Measurements from ENCODE around the gene ZNF165. TPM values are rescaled to one million over a fixed set of nuclear protein-coding genes. Genes with fewer than 3 reads are reported as not detected.
"Not testable (repeated sequence)": the region's sequence is repeated elsewhere in the genome, so short reads cannot be mapped to it uniquely, and the experiment has no call there.

ZNF165 gene
- 1.2 TPM for total RNA-seq

- DNase-seq (ENCODE audit: low spot score in 2 of 2); FAIRE-seq: not testable (repeated sequence)
Observed at GRCh38 chr6:28080381-28080630, at the start of gene ZNF165. Gene ZNF165 (plus strand): TSS chr6:28080568. CDS start chr6:28085481, 4,913 bp downstream.

- FAIRE-seq = no peak
- DNase-seq (ENCODE audit: low spot score in 2 of 2) = no peak
Observed at GRCh38 chr6:28053584-28053983, 26.8 kb upstream of the ZNF165 start.

- DNase-seq (ENCODE audit: low spot score in 2 of 2) (no peak), FAIRE-seq (no peak)
Observed at GRCh38 chr6:28060405-28060804, 20.0 kb upstream of the ZNF165 start.

GRCh38 chr6:28064272-28064671 lies 16.1 kb upstream of the ZNF165 start:
- DNase-seq (ENCODE audit: low spot score in 2 of 2) = no peak
- FAIRE-seq = no peak

- FAIRE-seq (no peak), DNase-seq (ENCODE audit: low spot score in 2 of 2) (no peak)
Observed at GRCh38 chr6:28068067-28068466, 12.3 kb upstream of the ZNF165 start.

- DNase-seq (ENCODE audit: low spot score in 2 of 2); FAIRE-seq: not testable (repeated sequence)
Observed at GRCh38 chr6:28070968-28071367, 9.4 kb upstream of the ZNF165 start.

- FAIRE-seq (no peak), DNase-seq (ENCODE audit: low spot score in 2 of 2) (no peak)
Observed at GRCh38 chr6:28078050-28078449, 2.3 kb upstream of the ZNF165 start.

- no peak for FAIRE-seq
- no peak for DNase-seq (ENCODE audit: low spot score in 2 of 2)
Observed at GRCh38 chr6:28078836-28079235, 1.5 kb upstream of the ZNF165 start.

- FAIRE-seq (no peak), DNase-seq (ENCODE audit: low spot score in 2 of 2) (peak; percentile 78 to 83)
Observed at GRCh38 chr6:28080631-28081485, 490 bp downstream of the ZNF165 start.

- peak in 1 of 2 donors; percentile 19 for DNase-seq (ENCODE audit: low spot score in 2 of 2)
- no peak for FAIRE-seq
Observed at GRCh38 chr6:28081486-28081751, 1.1 kb downstream of the ZNF165 start.

GRCh38 chr6:28082939-28083338 lies 2.6 kb downstream of the ZNF165 start:
- FAIRE-seq (no peak), DNase-seq (ENCODE audit: low spot score in 2 of 2) (no peak)

- FAIRE-seq = no peak
- DNase-seq (ENCODE audit: low spot score in 2 of 2) = no peak
Observed at GRCh38 chr6:28089054-28089453, 8.7 kb downstream of the ZNF165 start.

- no peak for FAIRE-seq
Observed at GRCh38 chr6:28090917-28091586, 10.7 kb downstream of the ZNF165 start.

GRCh38 chr6:28102222-28102621 lies 21.9 kb downstream of the ZNF165 start:
- DNase-seq (ENCODE audit: low spot score in 2 of 2); FAIRE-seq: not testable (repeated sequence)

More at GRCh38 chr6:28090917-28091586, 10.7 kb downstream of the ZNF165 start:
- peak in 1 of 2 donors; percentile 32 for DNase-seq (ENCODE audit: low spot score in 2 of 2)

- not testable (repeated sequence) for FAIRE-seq; DNase-seq (ENCODE audit: low spot score in 2 of 2)
Observed at GRCh38 chr6:28102699-28103098, 22.3 kb downstream of the ZNF165 start.

- DNase-seq (ENCODE audit: low spot score in 2 of 2) (peak; percentile 77 to 86), FAIRE-seq (no peak)
Observed at GRCh38 chr6:28104392-28105244, 24.2 kb downstream of the ZNF165 start.

GRCh38 chr6:28105245-28105639 lies 24.9 kb downstream of the ZNF165 start:
- DNase-seq (ENCODE audit: low spot score in 2 of 2) (peak in 1 of 2 donors; percentile 14), FAIRE-seq (no peak)

- DNase-seq (ENCODE audit: low spot score in 2 of 2) (peak in 1 of 2 donors; percentile 29), FAIRE-seq (no peak)
Observed at GRCh38 chr6:28107506-28107905, 27.1 kb downstream of the ZNF165 start.

- FAIRE-seq (no peak), DNase-seq (ENCODE audit: low spot score in 2 of 2) (no peak)
Observed at GRCh38 chr6:28111964-28112363, 31.6 kb downstream of the ZNF165 start.

GRCh38 chr6:28115799-28116198 lies 35.4 kb downstream of the ZNF165 start:
- FAIRE-seq = no peak
- no peak for DNase-seq (ENCODE audit: low spot score in 2 of 2)

- DNase-seq (ENCODE audit: low spot score in 2 of 2) (no peak), FAIRE-seq (no peak)
Observed at GRCh38 chr6:28117386-28118050, 37.1 kb downstream of the ZNF165 start.
